ENCODE measurements around the gene RLN3. TPM values are rescaled to one million over a fixed set of nuclear protein-coding genes. Genes with fewer than 3 reads are reported as not detected.

RLN3 gene, protein sequence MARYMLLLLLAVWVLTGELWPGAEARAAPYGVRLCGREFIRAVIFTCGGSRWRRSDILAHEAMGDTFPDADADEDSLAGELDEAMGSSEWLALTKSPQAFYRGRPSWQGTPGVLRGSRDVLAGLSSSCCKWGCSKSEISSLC
- total RNA-seq, result not detected

GRCh38 chr19:14027856-14028450, at the start of gene RLN3:
RLN3 (plus strand) TSS chr19:14028148; CDS start chr19:14028205, 57 bp downstream.

DNA sequence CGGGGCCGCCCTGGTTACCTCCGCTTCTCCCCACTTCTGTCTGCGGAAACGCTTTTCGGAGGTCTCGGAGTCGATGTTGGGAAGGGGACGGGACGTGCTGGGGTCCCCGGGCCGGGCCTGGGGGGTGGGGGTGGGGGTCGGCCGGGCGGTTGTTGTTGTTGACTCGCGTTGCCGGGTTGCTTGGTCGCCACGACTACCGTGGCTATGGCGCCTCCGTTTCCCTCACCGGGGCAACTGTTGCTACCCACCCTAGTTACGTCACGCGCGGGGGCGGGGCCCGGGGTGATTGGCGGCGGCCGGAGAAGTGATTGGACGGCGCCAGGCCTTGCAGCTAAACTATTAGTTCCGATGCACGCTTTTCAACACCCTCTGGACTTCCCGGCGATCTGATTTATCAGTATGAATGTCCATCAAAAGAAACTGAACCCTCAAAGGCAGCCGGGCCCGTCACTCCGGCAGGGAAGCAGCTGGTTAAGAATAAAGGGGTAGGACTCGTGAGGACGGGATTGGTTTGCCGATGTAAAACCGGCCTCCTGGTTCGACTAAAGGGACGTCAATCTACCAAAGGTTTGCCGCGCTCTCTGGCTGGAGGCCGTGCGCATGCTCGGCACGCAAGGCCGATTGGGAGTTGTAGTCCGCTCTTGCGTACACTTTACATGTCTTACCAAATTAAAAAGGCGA, 21.7 kb upstream of the RLN3 start, which contains the start of gene RFX1:
RFX1 (minus strand) TSS at position 236 of the 681 bp plus-strand sequence. CDS start 12,477 bp downstream, outside the sequence.

DNA sequence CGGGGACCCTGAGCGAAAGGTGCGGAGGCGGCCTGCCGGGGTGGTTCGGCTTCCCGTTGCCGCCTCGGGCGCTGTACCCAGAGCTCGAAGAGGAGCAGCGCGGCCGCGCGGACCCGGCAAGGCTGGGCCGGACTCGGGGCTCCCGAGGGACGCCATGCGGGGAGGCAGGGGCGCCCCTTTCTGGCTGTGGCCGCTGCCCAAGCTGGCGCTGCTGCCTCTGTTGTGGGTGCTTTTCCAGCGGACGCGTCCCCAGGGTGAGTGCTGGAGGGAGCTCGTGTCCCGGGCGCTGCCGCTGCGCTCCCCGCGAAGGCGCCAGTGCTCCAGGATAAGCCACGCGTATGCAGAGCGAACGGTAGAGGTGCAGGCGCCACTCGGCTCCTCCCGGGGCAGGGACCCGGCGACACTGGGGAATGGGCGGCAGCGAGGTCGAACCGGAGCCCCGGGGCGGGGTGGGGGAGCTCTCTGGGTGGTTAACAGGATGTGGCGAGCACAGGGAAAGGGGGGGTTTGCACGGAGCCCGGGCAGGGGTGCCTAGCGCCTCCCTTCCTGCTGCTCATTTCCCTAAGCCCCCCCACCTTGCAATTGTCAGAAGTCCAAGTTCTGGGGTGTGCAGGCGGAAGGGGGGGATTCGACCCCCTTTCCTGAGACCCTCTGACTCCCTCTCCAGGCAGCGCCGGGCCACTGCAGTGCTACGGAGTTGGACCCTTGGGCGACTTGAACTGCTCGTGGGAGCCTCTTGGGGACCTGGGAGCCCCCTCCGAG, 4.0 kb downstream of the RLN3 start, which contains the start of gene IL27RA:
IL27RA (plus strand) TSS at position 44 of the 762 bp plus-strand sequence; CDS start at position 155, 111 bp downstream.

GRCh38 chr19:14061751-14062557, 34.0 kb downstream of the RLN3 start, which contains the start of gene PALM3:
PALM3 (minus strand) TSS chr19:14062076; CDS start chr19:14061980, 96 bp downstream.

DNA sequence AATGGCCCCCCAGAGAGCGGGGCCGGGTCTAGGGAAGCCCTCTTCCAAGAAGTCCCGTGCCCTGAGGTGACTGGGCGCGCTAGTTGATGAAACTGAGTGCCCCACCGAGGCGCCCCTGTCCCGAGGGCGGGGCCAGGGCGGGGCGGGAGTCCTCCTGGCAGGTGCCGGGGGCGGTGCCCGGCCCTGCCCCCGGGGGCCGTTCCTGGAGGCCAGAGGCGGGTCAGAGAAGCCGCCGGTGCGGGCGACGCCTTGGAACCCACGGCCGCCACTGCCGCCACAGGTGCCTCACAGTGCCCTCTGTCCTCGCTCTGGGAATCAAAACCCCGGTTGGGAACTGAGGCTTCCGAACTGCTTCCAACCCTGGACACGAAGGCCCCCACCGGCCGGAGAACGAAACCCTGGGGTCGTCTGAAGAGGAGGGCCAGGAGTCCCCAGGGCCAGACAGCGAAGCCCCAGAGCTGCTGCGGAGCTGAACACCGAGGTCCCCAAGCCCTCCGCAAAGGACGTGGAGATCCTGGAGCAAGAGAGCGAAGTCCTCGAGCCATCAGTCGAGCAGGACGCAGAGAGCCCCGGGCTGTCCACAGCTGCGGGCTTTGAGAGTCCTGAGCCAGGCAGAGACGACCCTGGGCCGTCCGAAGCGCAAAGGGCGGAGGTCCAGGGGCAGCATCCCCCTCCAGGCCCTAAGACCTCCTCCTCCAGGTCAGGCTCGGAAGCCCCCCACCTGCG, 44.8 kb downstream of the RLN3 start, which contains the start of gene MISP3:
MISP3 (plus strand) TSS at position 252 of the 726 bp plus-strand sequence. CDS start 524 bp downstream, outside the sequence.

Other genes with a start within 250 kb of the RLN3 start
- gene ZSWIM4, start 232.7 kb upstream of the RLN3 start, total RNA-seq, result 1 to 10 TPM; 3.3 to 3.4 TPM
- not detected for gene NANOS3, start 151.0 kb upstream of the RLN3 start, total RNA-seq
- 1 to 10 TPM in 1 of 2 donors, under 1 TPM in 1; 1.00 to 1.4 TPM for gene BRME1, start 122.0 kb upstream of the RLN3 start, total RNA-seq
- gene CC2D1A, start 121.9 kb upstream of the RLN3 start, total RNA-seq, result 10 to 100 TPM; 14.3 to 19.3 TPM
- under 1 TPM; under 0.01 to 0.33 TPM for gene PODNL1, start 89.7 kb upstream of the RLN3 start, total RNA-seq
- 10 to 100 TPM; 12.4 to 16.3 TPM for gene DCAF15, start 75.6 kb upstream of the RLN3 start, total RNA-seq
- gene RFX1, start 21.8 kb upstream of the RLN3 start, total RNA-seq, result 1 to 10 TPM; 2.4 to 3.0 TPM
- gene IL27RA, start 3.6 kb downstream of the RLN3 start, total RNA-seq, result 1 to 10 TPM; 4.7 to 4.8 TPM
- gene PALM3, start 33.9 kb downstream of the RLN3 start, total RNA-seq, result under 1 TPM; under 0.01 to 0.33 TPM
- gene MISP3, start 44.6 kb downstream of the RLN3 start, total RNA-seq, result under 1 TPM in 1 of 2 donors, not detected in 1; 0.69 TPM
- gene C19orf67, start 57.6 kb downstream of the RLN3 start, total RNA-seq, result not detected
- gene SAMD1, start 62.6 kb downstream of the RLN3 start, total RNA-seq, result 10 to 100 TPM in 1 of 2 donors, 1 to 10 TPM in 1; 7.6 to 16.3 TPM
- 10 to 100 TPM; 41.6 to 54.0 TPM for gene PRKACA, start 89.6 kb downstream of the RLN3 start, total RNA-seq
- gene ASF1B, start 108.4 kb downstream of the RLN3 start, total RNA-seq, result 10 to 100 TPM; 12.4 to 33.0 TPM
- 1 to 10 TPM; 2.7 to 5.2 TPM for gene ADGRL1, start 178.0 kb downstream of the RLN3 start, total RNA-seq